OCI-LY1 (cell line): ENCODE results near the gene ARHGAP25.

Source experiments
- H2AFZ ChIP-seq: fragments of 200-600 bp; sonication (generic), shearing (Covaris generic); 2 replicates; pipeline ENCODE4 v1.6.0; 2014; ENCODE audit warnings: antibody characterized with exemption, mild to moderate bottlenecking, low read length
- H3F3A ChIP-seq: fragments of 200-600 bp; sonication (generic), shearing (Covaris generic); 2 replicates; pipeline ENCODE4 v1.6.0; 2014; ENCODE audit warnings: mild to moderate bottlenecking, antibody characterized with exemption, low read length, moderate library complexity; ENCODE audit not compliant: insufficient read depth
- H3K27ac ChIP-seq: fragments of 200-600 bp; sonication (generic); 2 replicates; pipeline ENCODE4 v1.5.1; 2014; ENCODE audit warnings: low read length, mixed run types, mild to moderate bottlenecking, low read depth; ENCODE audit not compliant: poor library complexity, severe bottlenecking
- H3K27me3 ChIP-seq: fragments of 200-600 bp; sonication (generic); 2 replicates; pipeline ENCODE4 v1.6.0; 2014; ENCODE audit warnings: antibody characterized with exemption, mild to moderate bottlenecking, low read length, moderate library complexity; ENCODE audit not compliant: insufficient read depth
- H3K36me3 ChIP-seq: fragments of 200-600 bp; sonication (generic); 2 replicates; pipeline ENCODE4 v1.6.1; 2014; ENCODE audit warnings: mild to moderate bottlenecking, antibody characterized with exemption, low read length, moderate library complexity, mixed read lengths; ENCODE audit not compliant: insufficient read depth
- H3K4me1 ChIP-seq: fragments of 200-600 bp; sonication (generic); 2 replicates; pipeline ENCODE4 v1.5.1; 2014; ENCODE audit warnings: mild to moderate bottlenecking, low read length, moderate library complexity; ENCODE audit not compliant: insufficient read depth, severe bottlenecking
- H3K4me2 ChIP-seq: fragments of 200-600 bp; sonication (generic), shearing (Covaris generic); 2 replicates; pipeline ENCODE4 v1.6.1; 2014; ENCODE audit warnings: low read length
- H3K4me3 ChIP-seq: fragments of 200-600 bp; sonication (generic); 2 replicates; pipeline ENCODE4 v1.5.1; 2014; ENCODE audit warnings: low read length, low read depth, mild to moderate bottlenecking, mixed read lengths; ENCODE audit not compliant: poor library complexity, severe bottlenecking
- H3K79me2 ChIP-seq: fragments of 200-600 bp; shearing (Covaris generic); 2 replicates; pipeline ENCODE4 v1.6.1; 2016; ENCODE audit warnings: mixed run types, low read length, mixed read lengths; ENCODE audit not compliant: insufficient read depth
- H3K9ac ChIP-seq: fragments of 200-600 bp; sonication (generic), shearing (Covaris generic); 2 replicates; pipeline ENCODE4 v1.6.1; 2014; ENCODE audit warnings: mild to moderate bottlenecking, low read length, mixed read lengths
- H3K9me2 ChIP-seq: fragments of 200-600 bp; sonication (generic), shearing (Covaris generic); 2 replicates; pipeline ENCODE4 v1.6.1; 2014; ENCODE audit warnings: low read depth, mild to moderate bottlenecking, low read length, mixed read lengths
- H3K9me3 ChIP-seq: fragments of 200-600 bp; shearing (Covaris generic); 2 replicates; pipeline ENCODE4 v1.6.1; 2014; ENCODE audit warnings: low read length, mixed read lengths
- H4K20me1 ChIP-seq: fragments of 200-600 bp; sonication (generic), shearing (Covaris generic); 2 replicates; pipeline ENCODE4 v1.6.0; 2016; ENCODE audit warnings: mild to moderate bottlenecking, low read length; ENCODE audit not compliant: insufficient read depth
- CTCF ChIP-seq: fragments of 200-600 bp; sonication (generic), shearing (Covaris generic); IDR thresholded peaks from 2 replicates; pipeline ENCODE4 v1.5.1; 2017; ENCODE audit warnings: mild to moderate bottlenecking, antibody characterized with exemption, low read length, moderate library complexity, mixed read lengths
- EZH2 ChIP-seq: fragments of 200-600 bp; sonication (generic), shearing (Covaris generic); IDR thresholded peaks from 2 replicates; pipeline ENCODE4 v1.8.0; 2017; ENCODE audit warnings: borderline replicate concordance, mixed run types, mild to moderate bottlenecking, antibody characterized with exemption, low read length, moderate library complexity, mixed read lengths

The ARHGAP25 gene

GRCh38 chr2:68837861-68838341 lies 103.3 kb downstream of the ARHGAP25 start:
- H3K9ac ChIP-seq: no peak overlapping the region
- H3K4me3 ChIP-seq: no peak overlapping the region
- H3K9me2 ChIP-seq: no peaks in the 10 kb centered on the region
- no peaks in the 10 kb centered on the region for H3K27me3 ChIP-seq
- TF ChIP-seq CTCF: no peak
- TF ChIP-seq EZH2: no peak
- no peak overlapping the region for H3K4me2 ChIP-seq
- no peaks in the 10 kb centered on the region for H3K79me2 ChIP-seq
- H3K9me3 ChIP-seq: peaks cover 12% of the 10 kb centered on the region; the same call in 1 of the 2 replicates
- H3K27ac ChIP-seq: peak overlapping the region; percentile 85
- no peaks in the 10 kb centered on the region for H3K36me3 ChIP-seq
- H3K4me1 ChIP-seq: peaks cover 52% of the 10 kb centered on the region
- H3F3A ChIP-seq: peaks cover 8% of the 10 kb centered on the region
- H4K20me1 ChIP-seq: no peaks in the 10 kb centered on the region
- H2AFZ ChIP-seq: no peak overlapping the region

- no peaks in the 10 kb centered on the region for H3K36me3 ChIP-seq
- H3K4me2 ChIP-seq: no peak overlapping the region
- H3K4me1 ChIP-seq: peaks cover 44% of the 10 kb centered on the region
- H3K27me3 ChIP-seq: no peaks in the 10 kb centered on the region
- TF ChIP-seq EZH2 (no peak), CTCF (no peak)
- no peaks in the 10 kb centered on the region for H3K9me2 ChIP-seq
- H3F3A ChIP-seq: peaks cover 8% of the 10 kb centered on the region
- H4K20me1 ChIP-seq: no peaks in the 10 kb centered on the region
- no peak overlapping the region for H3K9ac ChIP-seq
- H2AFZ ChIP-seq: no peak overlapping the region
- H3K27ac ChIP-seq: no peak overlapping the region
- H3K79me2 ChIP-seq: no peaks in the 10 kb centered on the region
- H3K9me3 ChIP-seq: peaks cover 12% of the 10 kb centered on the region; the same call in 1 of the 2 replicates
- no peak overlapping the region for H3K4me3 ChIP-seq
These were observed 104.0 kb downstream of the ARHGAP25 start for GRCh38 chr2:68838641-68839040.

- Histone ChIP-seq H3K27me3 (no peaks in the 10 kb centered on the region), H3F3A (peaks cover 8% of the 10 kb centered on the region), H4K20me1 (no peaks in the 10 kb centered on the region), H3K9me3 (peaks cover 12% of the 10 kb centered on the region; the same call in 1 of the 2 replicates), H3K9ac (no peak overlapping the region), H3K79me2 (no peaks in the 10 kb centered on the region), H2AFZ (no peak overlapping the region), H3K4me3 (no peak overlapping the region), H3K4me1 (peaks cover 37% of the 10 kb centered on the region), H3K9me2 (no peaks in the 10 kb centered on the region), H3K36me3 (no peaks in the 10 kb centered on the region), H3K4me2 (no peak overlapping the region), H3K27ac (no peak overlapping the region)
- TF ChIP-seq EZH2 (no peak), CTCF (peak; percentile 68)
These were observed 104.7 kb downstream of the ARHGAP25 start for GRCh38 chr2:68839260-68839833.
